DOHH2 (cell line): ENCODE data around the gene A2M.

ENCODE experiments used
- H3F3A ChIP-seq: fragments of 200-600 bp; sonication (generic), shearing (Covaris generic); 2 replicates; pipeline ENCODE4 v1.6.0; 2016; ENCODE audit warnings: antibody characterized with exemption, mild to moderate bottlenecking; ENCODE audit not compliant: control insufficient read depth, insufficient read depth
- H3K27ac ChIP-seq: fragments of 200-600 bp; sonication (generic); 2 replicates; pipeline ENCODE4 v1.5.1; 2014; ENCODE audit warnings: low read depth, mild to moderate bottlenecking, low read length, moderate library complexity
- H3K27me3 ChIP-seq: fragments of 200-600 bp; sonication (generic); 2 replicates; pipeline ENCODE4 v1.6.1; 2014; ENCODE audit warnings: mild to moderate bottlenecking, low read length, mixed read lengths; ENCODE audit not compliant: control insufficient read depth
- H3K36me3 ChIP-seq: fragments of 200-600 bp; sonication (generic); 2 replicates; pipeline ENCODE4 v1.6.1; 2014; ENCODE audit warnings: mild to moderate bottlenecking, low read length, moderate library complexity, mixed read lengths; ENCODE audit not compliant: control insufficient read depth
- H3K4me1 ChIP-seq: fragments of 200-600 bp; sonication (generic); 2 replicates; pipeline ENCODE4 v1.6.1; 2014; ENCODE audit warnings: mild to moderate bottlenecking, low read length, mixed read lengths; ENCODE audit not compliant: control insufficient read depth
- H3K4me2 ChIP-seq: fragments of 200-600 bp; sonication (generic); 2 replicates; pipeline ENCODE4 v1.6.0; 2014; ENCODE audit warnings: mild to moderate bottlenecking, low read length, moderate library complexity
- H3K4me3 ChIP-seq: fragments of 200-600 bp; sonication (generic); 2 replicates; pipeline ENCODE4 v1.5.1; 2014; ENCODE audit warnings: mild to moderate bottlenecking, low read length, mixed read lengths
- H3K79me2 ChIP-seq: fragments of 200-600 bp; sonication (generic); 2 replicates; pipeline ENCODE4 v1.6.1; 2014; ENCODE audit warnings: mild to moderate bottlenecking, low read length, mixed read lengths; ENCODE audit not compliant: control insufficient read depth
- H3K9me2 ChIP-seq: fragments of 200-600 bp; sonication (generic); replicated peaks from 2 replicates; pipeline ENCODE4 v1.6.1; 2014; ENCODE audit warnings: mild to moderate bottlenecking, low read length, mixed read lengths; ENCODE audit not compliant: control insufficient read depth
- H3K9me3 ChIP-seq: fragments of 200-600 bp; sonication (generic); 2 replicates; pipeline ENCODE4 v1.6.1; 2014; ENCODE audit warnings: antibody characterized with exemption, low read length, mixed read lengths; ENCODE audit not compliant: control insufficient read depth, insufficient read depth
- H4K20me1 ChIP-seq: fragments of 200-600 bp; sonication (generic); 2 replicates; pipeline ENCODE4 v1.6.0; 2014; ENCODE audit warnings: low read depth, mild to moderate bottlenecking, antibody characterized with exemption, low read length, moderate library complexity; ENCODE audit not compliant: control insufficient read depth, insufficient read depth
- CTCF ChIP-seq: fragments of 200-600 bp; sonication (generic); IDR thresholded peaks from one replicate; pipeline ENCODE4 v1.5.1; 2014; ENCODE audit warnings: antibody characterized with exemption, mild to moderate bottlenecking, low read depth, low read length; ENCODE audit not compliant: poor library complexity, severe bottlenecking
- EZH2phosphoT487 ChIP-seq: fragments of 200-600 bp; sonication (generic); IDR thresholded peaks from 2 replicates; pipeline ENCODE4 v1.6.1; 2017; ENCODE audit warnings: borderline replicate concordance, mild to moderate bottlenecking, antibody characterized with exemption, low read length, moderate library complexity, mixed read lengths

A2M gene

GRCh38 chr12:9113296-9113986 lies 2.3 kb downstream of the A2M start:
- H3F3A ChIP-seq, result no peaks in the 10 kb centered on the region
- H3K9me3 ChIP-seq, result no peaks in the 10 kb centered on the region
- no peaks in the 10 kb centered on the region for H3K36me3 ChIP-seq
- no peak overlapping the region for H3K4me2 ChIP-seq
- no peaks in the 10 kb centered on the region for H3K79me2 ChIP-seq
- peaks cover 26% of the 10 kb centered on the region for H3K27me3 ChIP-seq
- H3K4me3 ChIP-seq, result no peak overlapping the region
- H3K27ac ChIP-seq, result no peak overlapping the region
- no peaks in the 10 kb centered on the region for H4K20me1 ChIP-seq
- H3K4me1 ChIP-seq, result no peaks in the 10 kb centered on the region
- no peaks in the 10 kb centered on the region for H3K9me2 ChIP-seq
- no peak for TF ChIP-seq EZH2phosphoT487

- H4K20me1 ChIP-seq, result no peaks in the 10 kb centered on the region
- H3K4me1 ChIP-seq, result no peaks in the 10 kb centered on the region
- peaks cover 21% of the 10 kb centered on the region; the same call in 1 of the 2 replicates for H3K27me3 ChIP-seq
- no peaks in the 10 kb centered on the region for H3K9me3 ChIP-seq
- H3K9me2 ChIP-seq, result no peaks in the 10 kb centered on the region
- no peak overlapping the region for H3K4me3 ChIP-seq
- H3F3A ChIP-seq, result no peaks in the 10 kb centered on the region
- H3K36me3 ChIP-seq, result no peaks in the 10 kb centered on the region
- no peak for TF ChIP-seq CTCF
- no peak for TF ChIP-seq EZH2phosphoT487
- H3K79me2 ChIP-seq, result no peaks in the 10 kb centered on the region
- no peak overlapping the region for H3K27ac ChIP-seq
- no peak overlapping the region for H3K4me2 ChIP-seq
Observed at GRCh38 chr12:9112076-9112853, 3.5 kb downstream of the A2M start.

DNA sequence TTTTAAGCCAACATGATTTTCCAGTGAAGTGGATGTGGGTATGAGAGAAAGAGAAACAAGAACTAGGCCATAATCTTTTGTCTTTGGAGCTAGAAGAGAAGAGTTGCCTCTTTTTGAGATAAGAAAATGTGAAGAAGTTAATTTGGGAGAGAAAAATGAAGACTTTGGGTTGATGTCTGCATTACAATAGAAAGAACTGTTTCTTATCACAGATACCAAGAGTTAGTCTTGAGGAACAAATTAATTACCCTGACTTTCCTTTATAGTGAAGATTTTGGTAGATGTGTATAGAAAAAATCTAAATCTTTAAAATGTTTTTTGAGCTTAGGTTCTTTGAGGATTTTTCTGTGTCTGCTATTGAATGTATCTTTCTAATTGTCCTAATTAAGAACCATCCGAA lies 4.2 kb downstream of the A2M start:
- Histone ChIP-seq H3K27me3 (peaks cover 18% of the 10 kb centered on the region; the same call in 1 of the 2 replicates), H3K4me3 (no peak overlapping the region), H3K4me2 (no peak overlapping the region), H3F3A (no peaks in the 10 kb centered on the region), H3K9me3 (no peaks in the 10 kb centered on the region), H3K27ac (no peak overlapping the region), H3K36me3 (no peaks in the 10 kb centered on the region), H3K9me2 (no peaks in the 10 kb centered on the region), H3K79me2 (no peaks in the 10 kb centered on the region), H3K4me1 (no peaks in the 10 kb centered on the region), H4K20me1 (no peaks in the 10 kb centered on the region)
- no peak for TF ChIP-seq CTCF
- no peak for TF ChIP-seq EZH2phosphoT487
